Bronchial epithelial cell (primary cell): ENCODE data around the gene BCAN. TPM values are rescaled to one million over a fixed set of nuclear protein-coding genes. Genes with fewer than 3 reads are reported as not detected.

Experiments
- DNase-seq: peaks from one replicate; pipeline ENCODE4 v3.0.0-alpha.2; 2010; ENCODE audit warnings: low read depth
- FAIRE-seq: peaks from 2 replicates; lab custom pipeline; 2011; peaks lifted over from hg19 to GRCh38; lab: Jason Lieb, UNC
- H3K27me3 ChIP-seq: 2 replicates; pipeline ENCODE4 v1.5.1; 2011; ENCODE audit warnings: low read length; ENCODE audit not compliant: control insufficient read depth, insufficient read depth
- H3K36me3 ChIP-seq: 2 replicates; pipeline ENCODE4 v1.5.1; 2011; ENCODE audit warnings: low read length; ENCODE audit not compliant: control insufficient read depth, insufficient read depth
- H3K4me3 ChIP-seq: 2 replicates; pipeline ENCODE4 v1.5.1; 2011; ENCODE audit warnings: mild to moderate bottlenecking, low read depth, low read length, control low read depth
- CTCF ChIP-seq: IDR thresholded peaks from 2 replicates; pipeline ENCODE4 v1.5.1; 2011; ENCODE audit warnings: mild to moderate bottlenecking, moderate library complexity, low read length, control low read depth, inconsistent platforms; ENCODE audit not compliant: insufficient read depth, severe bottlenecking
- total RNA-seq: library from RNA; depleted of rRNA; stranded (reverse); fragments of >200 nt; gene quantifications from 2 replicates; pipeline ENCODE4 v1.2.1, GENCODE V29; 2014

The BCAN gene
- total RNA-seq, 1 donor from 2014 or later = not detected

GRCh38 chr1:156622581-156623297, 19.2 kb upstream of the BCAN start:
- no peak for FAIRE-seq
- no peak for TF ChIP-seq CTCF

GRCh38 chr1:156623946-156624813, 17.7 kb upstream of the BCAN start:
- Histone ChIP-seq H3K27me3 (peaks cover 33% of the 10 kb centered on the region), H3K4me3 (peak overlapping the region; percentile 34), H3K36me3 (no peaks in the 10 kb centered on the region)
- FAIRE-seq (no peak), DNase-seq (no peak)
- TF ChIP-seq CTCF = peak; percentile 54

More at GRCh38 chr1:156622581-156623297, 19.2 kb upstream of the BCAN start:
- H3K4me3 ChIP-seq = no peak overlapping the region
- H3K36me3 ChIP-seq = no peaks in the 10 kb centered on the region
- peaks cover 33% of the 10 kb centered on the region for H3K27me3 ChIP-seq
- DNase-seq = no peak

- Histone ChIP-seq H3K4me3 (peak overlapping the region; percentile 34), H3K36me3 (no peaks in the 10 kb centered on the region), H3K27me3 (peaks cover 28% of the 10 kb centered on the region)
- FAIRE-seq = no peak
- no peak for TF ChIP-seq CTCF
- no peak for DNase-seq
These were observed 17.0 kb upstream of the BCAN start for GRCh38 chr1:156624814-156625435.

GRCh38 chr1:156625436-156626078, 16.4 kb upstream of the BCAN start:
- H3K36me3 ChIP-seq = no peaks in the 10 kb centered on the region
- DNase-seq (peak; percentile 21), FAIRE-seq (no peak)
- peaks cover 27% of the 10 kb centered on the region for H3K27me3 ChIP-seq
- TF ChIP-seq CTCF = peak; percentile 83
- no peak overlapping the region for H3K4me3 ChIP-seq

- FAIRE-seq (no peak), DNase-seq (no peak)
- Histone ChIP-seq H3K27me3 (peaks cover 30% of the 10 kb centered on the region), H3K4me3 (no peak overlapping the region), H3K36me3 (no peaks in the 10 kb centered on the region)
- TF ChIP-seq CTCF = no peak
These were observed 15.9 kb upstream of the BCAN start for GRCh38 chr1:156626079-156626438.
